HepG2 (cell line): ENCODE measurements around the gene EPO. TPM values are rescaled to one million over a fixed set of nuclear protein-coding genes. Genes with fewer than 3 reads are reported as not detected.
A peak's percentile ranks its signal among the peaks of the same experiment; 100 is the strongest.

Source experiments
- ATF1 ChIP-seq: IDR thresholded peaks from 2 replicates; pipeline ENCODE4 v1.6.1; 2016; ENCODE audit warnings: mild to moderate bottlenecking, control low read depth
- FOXM1 ChIP-seq: sonication (generic); formaldehyde crosslinking; IDR thresholded peaks from 2 replicates; pipeline ENCODE4 v1.5.0; 2020; ENCODE audit warnings: missing genetic modification reagents
- GMEB2 ChIP-seq: IDR thresholded peaks from 2 replicates; pipeline ENCODE4 v1.6.1; 2016; ENCODE audit warnings: missing biosample characterization, missing genetic modification reagents, low read depth
- GTF3A ChIP-seq: sonication (generic); formaldehyde crosslinking; conservative IDR thresholded peaks from 2 replicates; pipeline ENCODE4 v1.4.0; 2020; ENCODE audit warnings: mild to moderate bottlenecking, missing genetic modification reagents
- HOXA5 ChIP-seq: sonication (generic); formaldehyde crosslinking; IDR thresholded peaks from 2 replicates; pipeline ENCODE4 v1.4.0; 2020; ENCODE audit warnings: missing genetic modification reagents
- NFAT5 ChIP-seq: sonication (generic); formaldehyde crosslinking; IDR thresholded peaks from 2 replicates; pipeline ENCODE4 v1.4.0; 2020; ENCODE audit warnings: missing genetic modification reagents
- REST ChIP-seq, 2 experiments: IDR thresholded peaks; 2 replicates each; pipeline ENCODE4 v1.6.1; 2011 to 2012; ENCODE audit warnings: low read length in 2 of 2, borderline replicate concordance in 1 of 2, low read depth in 1 of 2, mild to moderate bottlenecking in 1 of 2, moderate library complexity in 1 of 2
- RXRB ChIP-seq: IDR thresholded peaks from 2 replicates; pipeline ENCODE4 v1.6.1; 2016; ENCODE audit warnings: borderline replicate concordance, missing genetic modification reagents, missing compliant biosample characterization
- YY1 ChIP-seq: IDR thresholded peaks from 2 replicates; pipeline ENCODE4 v1.6.1; 2011; ENCODE audit warnings: low read length, low read depth, moderate library complexity, mild to moderate bottlenecking; ENCODE audit not compliant: insufficient read depth, insufficient replicate concordance
- ZFP1 ChIP-seq: IDR thresholded peaks from 2 replicates; pipeline ENCODE4 v1.6.1; 2016
- ZNF256 ChIP-seq: sonication (generic); formaldehyde crosslinking; conservative IDR thresholded peaks from 2 replicates; pipeline ENCODE4 v1.4.0; 2020; ENCODE audit warnings: missing genetic modification reagents
- ZNF574 ChIP-seq: sonication (generic); formaldehyde crosslinking; IDR thresholded peaks from 2 replicates; pipeline ENCODE4 v1.4.0; 2020; ENCODE audit warnings: missing genetic modification reagents
- ZNF704 ChIP-seq: sonication (generic); formaldehyde crosslinking; IDR thresholded peaks from 2 replicates; pipeline ENCODE4 v1.8.1; 2023; ENCODE audit warnings: mild to moderate bottlenecking, inconsistent platforms, moderate library complexity, missing genetic modification reagents, borderline replicate concordance
- polyA plus RNA-seq, 8 experiments: library from polyadenylated mRNA; depleted of rRNA in 3 of 8; stranded (reverse) in 7 of 8; unstranded in 1 of 8; fragments of >200 nt; fragmentation: Illumina TruSeq in 4 of 8; extraction: Trizol in 4 of 8; gene quantifications; 2 replicates each; pipeline versions ENCODE4 v1.2.1 to v1.2.3, GENCODE V29; 2011 to 2016; ENCODE audit warnings: low read depth in 4 of 8, missing spikeins in 1 of 8, mixed read lengths in 1 of 8; ENCODE audit not compliant: insufficient read depth in 1 of 8
- total RNA-seq, 5 experiments: library from RNA; depleted of rRNA; stranded (reverse); fragments of >200 nt; fragmentation: Illumina TruSeq; extraction: Trizol; gene quantifications; 2 replicates each; pipeline ENCODE4 v1.2.3, GENCODE V29; 2016; ENCODE audit warnings: low read depth in 1 of 5

EPO gene
- total and polyA plus RNA-seq, 2 of the 13 experiments (the other 11 are each of a cell fraction or from before 2014, with no cell fraction given), result 10.3 to 25.7 TPM

GRCh38 chr7:100673302-100673941, 46.8 kb upstream of the EPO start, which contains the start of gene GNB2 (continued):
- TF ChIP-seq ZNF574 (CRISPR knock-in tag), result peak; percentile 70
- TF ChIP-seq FOXM1, result no peak
- 0 out of 2 replicates have a peak, but pooled peaks have one; percentile 42 for TF ChIP-seq ATF1 (CRISPR knock-in tag)
- no peak for TF ChIP-seq REST (IDR thresholded peaks at IDR 0.05; ENCODE audit: borderline replicate concordance in 1 of 2, low read depth in 1 of 2, low read length in 2 of 2)
- TF ChIP-seq YY1, result peak; percentile 82
- TF ChIP-seq HOXA5 (CRISPR knock-in tag), result peak; percentile 79
- no peak for TF ChIP-seq NFAT5 (CRISPR knock-in tag)
- TF ChIP-seq ZNF704, result no peak
- TF ChIP-seq GTF3A (CRISPR knock-in tag), result no peak
- peak; percentile 71; the same call in 1 of the 2 replicates for TF ChIP-seq RXRB (CRISPR knock-in tag)
- TF ChIP-seq ZFP1 (CRISPR knock-in tag), result peak; percentile 22; the same call in 1 of the 2 replicates
- TF ChIP-seq ZNF256 (CRISPR knock-in tag), result no peak
- no peak; the same call in 1 of the 2 replicates for TF ChIP-seq GMEB2 (CRISPR knock-in tag)
